Right atrium auricular region (tissue), 2 donors: ENCODE data around the gene MEIG1. TPM values are rescaled to one million over a fixed set of nuclear protein-coding genes. Genes with fewer than 3 reads are reported as not detected.
"Not testable (repeated sequence)": the region's sequence is repeated elsewhere in the genome, so short reads cannot be mapped to it uniquely, and the experiment has no call there.

Experiments
- DNase-seq: peaks from one replicate; pipeline ENCODE4 v3.0.0-alpha.2; 2019; ENCODE audit warnings: low spot score
- H3K27ac ChIP-seq, 2 donors: fragments of 200-600 bp; sonication (generic); 1 replicate in 1 of 2; 2 replicates in 1 of 2; pipeline ENCODE4 v1.5.1; 2016 to 2019
- H3K27me3 ChIP-seq, 2 donors: fragments of 200-600 bp; sonication (generic); one replicate each; pipeline versions ENCODE4 v1.5.1 to v1.6.0; 2017 to 2019
- H3K36me3 ChIP-seq: fragments of 200-600 bp; sonication (generic); one replicate; pipeline ENCODE4 v1.5.1; 2016
- H3K4me1 ChIP-seq, 2 donors: fragments of 200-600 bp; sonication (generic); one replicate each; pipeline versions ENCODE4 v1.5.1 to v1.6.0; 2017 to 2019
- H3K4me3 ChIP-seq, 2 donors: fragments of 200-600 bp; sonication (generic); 1 replicate in 1 of 2; 2 replicates in 1 of 2; pipeline ENCODE4 v1.5.1; 2017 to 2019; ENCODE audit warnings: mild to moderate bottlenecking in 1 of 2, moderate library complexity in 1 of 2
- H3K9me3 ChIP-seq, 2 donors: fragments of 200-600 bp; sonication (generic); one replicate each; pipeline ENCODE4 v1.5.1; 2019
- total RNA-seq, 2 donors: library from RNA; depleted of rRNA; stranded (reverse); fragments of >200 nt; gene quantifications; one replicate each; pipeline ENCODE4 v1.1.0, GENCODE V29; 2016
- TF ChIP-seq, protein P1 (sequence below), 2 donors: fragments of 200-600 bp; sonication (generic); IDR thresholded peaks; one replicate each; pipeline ENCODE4 v1.5.1; 2019; ENCODE audit warnings: antibody characterized with exemption in 2 of 2

MEIG1 gene
- total RNA-seq, 2 donors from 2014 or later = not detected

GRCh38 chr10:14936584-14936983 lies 22.6 kb upstream of the MEIG1 start:
- no peaks in the 10 kb centered on the region for H3K9me3 ChIP-seq
- no peaks in the 10 kb centered on the region for H3K4me1 ChIP-seq
- TF ChIP-seq, protein P1, sequence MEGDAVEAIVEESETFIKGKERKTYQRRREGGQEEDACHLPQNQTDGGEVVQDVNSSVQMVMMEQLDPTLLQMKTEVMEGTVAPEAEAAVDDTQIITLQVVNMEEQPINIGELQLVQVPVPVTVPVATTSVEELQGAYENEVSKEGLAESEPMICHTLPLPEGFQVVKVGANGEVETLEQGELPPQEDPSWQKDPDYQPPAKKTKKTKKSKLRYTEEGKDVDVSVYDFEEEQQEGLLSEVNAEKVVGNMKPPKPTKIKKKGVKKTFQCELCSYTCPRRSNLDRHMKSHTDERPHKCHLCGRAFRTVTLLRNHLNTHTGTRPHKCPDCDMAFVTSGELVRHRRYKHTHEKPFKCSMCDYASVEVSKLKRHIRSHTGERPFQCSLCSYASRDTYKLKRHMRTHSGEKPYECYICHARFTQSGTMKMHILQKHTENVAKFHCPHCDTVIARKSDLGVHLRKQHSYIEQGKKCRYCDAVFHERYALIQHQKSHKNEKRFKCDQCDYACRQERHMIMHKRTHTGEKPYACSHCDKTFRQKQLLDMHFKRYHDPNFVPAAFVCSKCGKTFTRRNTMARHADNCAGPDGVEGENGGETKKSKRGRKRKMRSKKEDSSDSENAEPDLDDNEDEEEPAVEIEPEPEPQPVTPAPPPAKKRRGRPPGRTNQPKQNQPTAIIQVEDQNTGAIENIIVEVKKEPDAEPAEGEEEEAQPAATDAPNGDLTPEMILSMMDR (IDR thresholded peaks at IDR 0.05) = no peak
- no peak overlapping the region for H3K4me3 ChIP-seq
- no peak for DNase-seq
- peaks cover 38% of the 10 kb centered on the region for H3K36me3 ChIP-seq
- no peaks in the 10 kb centered on the region for H3K27me3 ChIP-seq
- H3K27ac ChIP-seq = no peak overlapping the region

DNA sequence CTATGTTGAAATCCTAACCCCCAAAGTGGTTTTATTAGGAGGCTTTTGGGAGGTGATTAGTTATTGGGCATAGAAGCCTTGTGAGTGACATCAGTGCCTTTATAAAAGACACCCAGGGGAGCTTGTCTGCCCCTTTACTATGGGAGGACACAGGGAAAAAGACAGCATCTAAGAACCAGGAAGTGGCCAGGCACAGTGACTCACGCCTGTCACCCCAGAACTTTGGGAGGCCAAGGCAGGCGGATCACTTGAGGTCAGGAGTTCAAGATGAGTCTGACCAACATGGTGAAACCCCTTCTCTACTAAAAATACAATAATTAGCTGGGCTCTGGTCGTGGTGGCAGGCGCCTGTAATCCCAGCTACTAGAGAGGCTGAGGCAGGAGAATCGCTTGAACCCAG lies 20.2 kb upstream of the MEIG1 start:
- H3K27me3 ChIP-seq, H3K4me3 ChIP-seq, H3K4me1 ChIP-seq, H3K9me3 ChIP-seq, H3K27ac ChIP-seq: not testable (repeated sequence)
- peaks cover 25% of the 10 kb centered on the region for H3K36me3 ChIP-seq
- peak; percentile 58 for DNase-seq

DNA sequence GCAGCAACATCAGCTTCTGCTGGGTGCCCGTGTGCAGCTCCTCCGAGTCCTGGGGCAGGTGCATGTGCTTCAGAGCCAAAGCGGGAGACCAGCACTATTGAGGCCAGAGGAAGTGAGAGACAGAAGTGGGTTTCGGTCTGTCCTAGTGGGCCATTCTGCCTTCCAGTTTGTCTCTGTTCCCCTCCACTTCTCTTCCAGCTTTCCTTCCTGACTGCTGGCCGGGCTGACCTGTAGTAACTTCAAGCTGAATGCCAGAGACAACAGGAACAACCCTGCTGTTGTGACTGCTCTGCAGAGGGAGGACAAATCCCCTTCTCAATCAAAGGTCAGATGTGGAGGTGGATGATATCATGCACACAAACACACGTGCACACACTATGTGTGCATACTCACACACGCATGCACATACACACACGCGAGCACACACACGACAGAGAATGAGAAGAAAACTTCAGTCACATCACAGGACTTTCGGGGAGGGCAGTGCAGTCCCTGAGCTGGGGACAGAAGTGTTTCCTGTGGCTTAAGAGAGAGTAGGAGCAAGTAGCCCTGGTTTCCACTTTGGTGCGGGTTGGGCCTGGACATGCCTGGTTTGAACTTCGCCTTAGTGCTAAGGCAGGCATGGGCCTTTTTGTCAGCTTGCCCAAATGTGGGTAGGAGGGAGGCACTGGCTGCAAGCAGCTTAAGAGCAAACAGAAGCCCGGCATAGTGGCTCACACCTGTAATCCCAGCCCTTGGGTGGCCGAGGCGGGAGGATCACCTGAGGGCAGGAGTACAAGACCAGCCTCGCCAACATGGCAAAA lies 16.8 kb upstream of the MEIG1 start:
- H3K27ac ChIP-seq, DNase-seq, H3K4me3 ChIP-seq, H3K9me3 ChIP-seq, H3K27me3 ChIP-seq, H3K4me1 ChIP-seq: not testable (repeated sequence)
- H3K36me3 ChIP-seq = peaks cover 36% of the 10 kb centered on the region

GRCh38 chr10:14942950-14943338 lies 16.2 kb upstream of the MEIG1 start:
- not testable (repeated sequence) for DNase-seq, H3K27ac ChIP-seq, H3K27me3 ChIP-seq, H3K4me1 ChIP-seq, H3K9me3 ChIP-seq, H3K4me3 ChIP-seq
- peaks cover 41% of the 10 kb centered on the region for H3K36me3 ChIP-seq

GRCh38 chr10:14945108-14945507 lies 14.1 kb upstream of the MEIG1 start:
- no peak overlapping the region for H3K4me3 ChIP-seq
- H3K27me3 ChIP-seq = no peaks in the 10 kb centered on the region
- peaks cover 49% of the 10 kb centered on the region for H3K36me3 ChIP-seq
- no peak for DNase-seq
- no peaks in the 10 kb centered on the region for H3K4me1 ChIP-seq
- H3K27ac ChIP-seq = no peak overlapping the region
- TF ChIP-seq, protein P1 (IDR thresholded peaks at IDR 0.05) = no peak
- no peaks in the 10 kb centered on the region for H3K9me3 ChIP-seq

GRCh38 chr10:14947268-14947667 lies 11.9 kb upstream of the MEIG1 start:
- H3K9me3 ChIP-seq = no peaks in the 10 kb centered on the region
- no peaks in the 10 kb centered on the region for H3K4me1 ChIP-seq
- DNase-seq = no peak
- no peak overlapping the region for H3K27ac ChIP-seq
- no peaks in the 10 kb centered on the region for H3K27me3 ChIP-seq
- H3K4me3 ChIP-seq = no peak overlapping the region
- peaks cover 43% of the 10 kb centered on the region for H3K36me3 ChIP-seq
- TF ChIP-seq, protein P1 (IDR thresholded peaks at IDR 0.05) = no peak

DNA sequence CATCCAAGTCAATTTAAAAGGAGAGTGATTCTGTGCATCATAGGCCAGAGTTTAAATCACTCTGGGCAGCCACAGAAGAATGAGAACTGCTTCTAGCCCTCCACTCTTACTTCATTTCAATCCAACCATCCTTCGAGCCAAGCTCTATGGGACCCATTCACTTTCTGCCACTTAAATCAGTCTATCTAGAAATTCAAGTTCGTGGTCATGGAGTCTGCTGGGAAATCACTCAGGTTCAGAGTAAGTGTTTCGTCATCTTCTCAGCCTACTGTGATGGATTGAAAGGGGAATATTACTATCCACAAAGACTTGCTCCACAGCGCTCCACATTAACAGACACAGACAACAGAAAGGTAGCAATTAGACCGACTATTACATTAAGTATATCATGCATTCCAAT lies 9.9 kb upstream of the MEIG1 start:
- Histone ChIP-seq H3K9me3 (no peaks in the 10 kb centered on the region), H3K36me3 (peaks cover 34% of the 10 kb centered on the region), H3K4me3 (no peak overlapping the region), H3K27me3 (no peaks in the 10 kb centered on the region), H3K4me1 (peaks cover 0 to 9% of the 10 kb centered on the region in 2 donors), H3K27ac (no peak overlapping the region)
- no peak for DNase-seq
- TF ChIP-seq, protein P1 (IDR thresholded peaks at IDR 0.05) = no peak
